RPMI7951 (cell line): ENCODE measurements around the gene ZNF91. TPM values are rescaled to one million over a fixed set of nuclear protein-coding genes. Genes with fewer than 3 reads are reported as not detected.
"Not testable (repeated sequence)": the region's sequence is repeated elsewhere in the genome, so short reads cannot be mapped to it uniquely, and the experiment has no call there.

Experiments used
- DNase-seq: peaks from one replicate; pipeline ENCODE4 v3.0.0-alpha.2; 2012; ENCODE audit warnings: low read depth
- total RNA-seq: library from RNA; depleted of rRNA; stranded (reverse); fragments of >200 nt; shearing (Covaris generic); gene quantifications from 2 replicates; pipeline ENCODE4 v1.2.3, GENCODE V29; 2014; rRNA removed

Gene ZNF91
- total RNA-seq, 1 experiment from 2014 or later = 27.0 TPM

DNA sequence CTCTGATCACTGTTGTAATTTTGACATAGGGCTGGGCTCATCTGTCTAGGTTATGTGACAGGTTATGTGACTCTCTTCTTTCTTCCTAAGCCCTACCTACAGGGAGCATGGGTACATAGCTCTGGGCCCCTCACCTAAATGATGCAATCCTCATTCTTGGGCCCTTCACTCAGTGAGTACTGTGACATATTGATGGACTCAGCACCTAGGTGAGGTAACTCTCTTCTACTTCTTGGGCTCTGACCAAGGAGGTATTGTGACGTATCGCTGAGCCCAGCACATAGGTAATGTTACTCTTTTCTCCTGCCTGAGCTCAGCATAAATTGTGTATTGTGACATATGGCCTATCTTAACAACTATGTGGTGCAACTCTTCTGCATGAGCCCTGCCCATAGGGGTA lies 76.3 kb downstream of the ZNF91 start:
- DNase-seq = not testable (repeated sequence)

DNA sequence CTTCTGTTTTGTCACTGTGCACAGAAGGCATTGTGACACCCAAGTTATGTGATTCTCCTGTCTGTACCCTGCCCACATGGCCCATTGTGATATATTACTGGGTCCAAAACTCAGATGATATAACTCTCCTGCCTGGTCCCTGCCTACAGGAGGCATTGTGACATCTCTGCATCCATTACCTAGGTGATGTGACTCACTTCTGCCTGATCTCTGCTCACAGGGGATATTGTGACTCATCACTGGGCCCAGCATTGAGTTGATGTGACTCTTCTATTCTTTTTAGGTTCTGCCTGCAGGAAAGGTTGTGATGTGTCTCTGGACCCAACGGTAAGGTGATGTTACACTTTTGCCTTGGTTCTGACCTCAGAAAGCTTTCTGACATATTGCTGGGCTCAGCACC lies 77.1 kb downstream of the ZNF91 start:
- DNase-seq = peak; percentile 35

DNA sequence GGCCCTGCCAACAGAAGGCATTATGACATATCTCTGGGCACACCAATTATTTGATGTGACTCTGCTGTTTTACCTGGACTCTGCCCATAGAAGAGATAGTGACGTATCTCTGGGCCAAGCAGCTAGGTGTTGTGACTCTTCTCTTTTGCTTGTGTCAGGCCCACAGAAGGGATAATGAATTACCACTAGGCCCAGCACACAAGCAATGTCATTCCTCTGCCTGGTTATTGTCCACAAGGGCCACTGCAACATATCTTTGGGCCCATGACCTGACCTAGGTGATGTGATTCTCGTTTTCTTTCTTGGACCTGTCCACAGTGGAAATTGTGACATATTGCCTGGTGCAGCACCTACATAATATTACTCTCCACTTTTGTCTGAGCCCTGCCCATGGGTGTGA lies 80.0 kb downstream of the ZNF91 start:
- DNase-seq = no peak

DNA sequence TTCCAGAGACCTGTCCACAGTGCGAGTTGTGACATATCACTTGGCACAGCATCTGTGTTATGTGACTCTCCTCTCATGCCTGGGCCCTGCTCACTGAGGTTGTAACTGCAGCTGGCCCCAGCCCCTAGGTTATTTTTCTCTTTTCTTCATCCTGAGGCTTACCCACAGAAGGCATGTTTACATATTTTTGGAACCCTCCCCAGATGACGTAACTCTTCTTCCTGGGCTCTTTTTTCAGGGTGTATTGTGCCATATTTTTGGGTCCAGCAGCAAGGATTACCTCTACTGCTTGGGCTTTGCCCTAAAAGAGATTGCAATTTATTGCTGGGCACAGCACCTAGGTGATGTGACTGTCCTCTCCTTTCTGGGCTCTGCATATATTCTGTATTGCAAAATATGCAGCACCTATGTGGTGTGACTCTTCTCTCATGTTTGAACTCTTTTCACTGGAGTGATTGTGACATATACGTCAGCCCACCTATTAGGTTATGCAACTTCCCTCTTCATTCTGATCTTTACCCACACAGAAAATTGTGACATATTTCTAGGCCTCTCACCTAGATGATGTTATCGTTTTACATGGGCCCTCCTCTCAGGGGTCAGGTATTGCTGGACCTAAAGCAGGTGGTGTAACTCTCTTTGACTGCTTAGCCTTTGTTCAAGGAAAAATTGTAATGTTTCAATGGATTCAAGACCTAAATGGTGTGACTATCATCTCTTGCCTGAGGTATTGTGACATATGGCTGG lies 80.6 kb downstream of the ZNF91 start:
- no peak for DNase-seq

DNA sequence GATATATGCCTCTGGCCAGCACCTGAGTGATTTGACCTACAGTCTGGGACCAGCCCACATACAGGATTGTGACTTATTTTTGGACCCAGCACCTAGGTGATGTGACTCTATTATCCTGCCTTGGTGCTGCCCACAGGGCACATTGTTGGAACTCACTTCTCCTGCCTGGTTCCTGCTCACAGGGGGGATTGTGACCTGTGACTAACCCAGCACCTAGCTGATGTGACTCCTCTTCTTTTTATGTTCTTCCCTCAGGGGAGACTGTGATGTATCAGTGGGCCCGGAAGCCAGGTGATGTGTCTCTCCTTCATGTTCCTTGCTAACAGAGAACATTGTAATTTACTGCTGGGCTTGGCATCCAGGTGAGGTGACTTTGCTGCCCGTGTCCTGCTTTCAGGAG lies 82.1 kb downstream of the ZNF91 start:
- no peak for DNase-seq

DNA sequence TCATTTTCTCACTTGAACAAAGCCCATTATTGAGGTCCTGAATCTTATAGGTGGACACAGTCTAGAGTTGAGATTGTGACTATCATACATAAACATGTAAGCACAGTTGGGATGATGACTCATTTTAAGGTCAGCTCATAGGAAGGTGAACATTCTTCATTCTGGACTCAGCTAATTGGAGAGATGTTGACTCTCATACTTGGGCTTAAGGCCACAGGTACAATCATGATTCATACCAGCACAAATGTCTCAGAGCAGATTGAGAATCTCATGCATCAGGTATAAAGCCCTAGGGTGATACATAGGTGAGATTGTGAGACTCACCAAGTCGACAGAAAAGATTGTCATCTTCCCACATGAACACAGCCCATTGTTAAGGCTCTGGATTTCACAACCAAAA lies 82.8 kb downstream of the ZNF91 start:
- DNase-seq = no peak

DNA sequence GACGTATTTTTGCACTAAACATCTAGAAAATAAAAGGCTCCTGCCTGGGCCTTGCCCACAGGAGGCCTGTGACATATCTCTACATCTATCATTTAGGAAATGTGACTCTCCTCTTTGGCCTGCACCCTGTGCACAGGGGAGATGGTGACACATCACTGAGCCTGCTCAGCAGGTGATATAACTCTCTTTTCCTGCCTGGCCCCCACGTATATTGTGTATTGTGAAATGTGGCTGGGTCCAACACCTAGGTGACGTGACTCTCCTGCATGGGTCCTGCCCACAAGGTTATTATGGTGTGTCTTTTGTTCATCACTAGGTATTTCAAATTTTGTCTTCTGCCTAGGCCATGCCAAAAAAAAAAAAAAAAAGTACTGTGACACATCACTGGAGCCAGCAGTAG lies 83.7 kb downstream of the ZNF91 start:
- DNase-seq = no peak

DNA sequence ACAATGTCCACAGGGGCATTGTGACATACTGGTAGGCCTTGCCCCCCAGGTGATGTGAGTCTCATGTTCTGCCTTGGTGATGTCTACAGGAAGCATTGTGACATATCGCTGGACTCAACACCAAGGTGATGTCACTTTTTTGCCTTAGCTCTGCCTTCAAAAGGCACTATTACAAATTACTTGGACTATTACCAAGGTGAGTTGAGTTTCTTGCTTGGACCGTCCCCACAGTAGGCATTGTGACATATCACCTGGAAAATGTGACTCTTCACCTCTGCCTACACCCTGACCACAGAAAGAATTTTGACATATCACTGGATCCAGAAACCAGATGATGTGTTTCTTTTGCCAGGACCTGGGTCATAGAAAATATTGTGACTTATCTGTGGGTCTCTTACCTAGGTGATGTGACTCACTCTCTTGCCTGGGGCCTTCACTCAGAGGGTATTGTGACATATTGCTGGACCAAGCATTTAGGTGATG lies 84.5 kb downstream of the ZNF91 start:
- DNase-seq = no peak

DNA sequence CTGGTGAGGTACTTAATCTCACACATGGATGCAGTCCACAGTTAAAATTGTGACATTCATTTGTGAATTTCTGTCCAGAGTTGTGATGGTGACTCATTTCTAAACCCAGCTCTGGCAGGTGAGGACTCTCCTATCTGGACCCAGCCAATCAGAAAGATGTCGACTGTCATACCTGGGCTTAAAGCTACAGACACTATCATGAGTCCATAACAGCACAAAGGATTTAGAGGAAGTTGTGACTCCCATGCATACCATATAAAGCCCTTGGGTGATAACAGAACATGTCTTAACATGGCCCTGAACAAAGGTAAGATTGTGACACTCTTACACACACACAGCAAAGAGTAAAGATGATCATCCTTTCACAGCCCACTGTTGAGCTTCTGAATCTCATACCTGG lies 85.3 kb downstream of the ZNF91 start:
- no peak for DNase-seq

DNA sequence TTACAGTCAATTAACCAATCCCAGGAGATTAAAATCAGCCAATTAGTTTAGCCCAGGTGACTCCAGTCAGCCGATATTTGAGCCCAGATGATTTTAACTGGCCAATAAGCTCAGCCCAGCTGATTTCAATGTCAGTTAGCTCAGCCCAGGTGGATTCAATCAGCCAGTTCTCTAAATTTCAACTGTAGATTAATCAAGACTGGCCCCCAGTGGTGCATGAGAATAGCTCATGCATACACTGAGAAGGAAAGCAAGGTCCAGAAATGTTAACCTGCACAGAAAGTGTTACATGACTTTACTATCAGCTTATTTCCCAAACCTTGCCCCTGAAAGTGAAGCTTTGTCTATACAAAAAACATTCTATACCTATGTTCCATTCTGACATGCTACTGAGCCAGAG lies 89.7 kb downstream of the ZNF91 start:
- no peak for DNase-seq

DNA sequence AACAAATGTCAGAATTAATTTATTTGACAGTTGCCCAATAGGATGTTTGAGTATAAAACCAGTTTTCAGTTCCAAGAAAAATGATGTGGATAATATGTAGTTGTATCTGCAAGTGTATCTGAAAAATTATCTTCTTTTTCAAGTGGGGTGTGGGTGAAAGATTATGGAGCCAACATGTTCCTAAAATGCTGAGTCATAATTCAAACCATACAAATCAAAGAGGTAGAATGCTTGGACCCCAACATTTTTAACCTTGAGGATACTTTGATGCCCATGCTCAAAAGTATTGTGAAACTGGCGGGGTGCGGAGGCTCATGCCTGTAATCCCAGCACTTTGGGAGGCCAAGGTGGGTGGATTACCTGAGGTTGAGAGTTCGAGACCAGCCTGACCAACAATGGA lies 91.0 kb downstream of the ZNF91 start:
- no peak for DNase-seq

DNA sequence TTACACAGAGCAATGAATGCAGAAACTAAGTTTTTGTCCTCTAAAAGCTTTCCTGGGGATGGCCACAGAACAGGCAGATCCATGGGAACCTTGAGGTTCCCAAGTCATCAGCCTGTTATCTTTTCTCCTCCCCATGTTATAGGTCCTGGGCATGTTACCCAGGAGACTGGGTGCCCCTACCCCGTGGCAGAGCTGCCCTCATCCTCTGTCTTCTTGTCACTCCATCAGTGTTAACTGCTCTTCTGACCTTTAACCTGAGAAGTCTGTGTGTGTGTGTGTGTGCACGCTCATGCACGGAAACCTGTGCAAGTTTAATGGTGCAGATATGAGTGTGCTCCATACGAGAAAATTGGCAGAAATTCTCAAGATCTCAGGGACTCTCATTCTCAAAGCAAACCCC lies 101.1 kb downstream of the ZNF91 start:
- DNase-seq = no peak

DNA sequence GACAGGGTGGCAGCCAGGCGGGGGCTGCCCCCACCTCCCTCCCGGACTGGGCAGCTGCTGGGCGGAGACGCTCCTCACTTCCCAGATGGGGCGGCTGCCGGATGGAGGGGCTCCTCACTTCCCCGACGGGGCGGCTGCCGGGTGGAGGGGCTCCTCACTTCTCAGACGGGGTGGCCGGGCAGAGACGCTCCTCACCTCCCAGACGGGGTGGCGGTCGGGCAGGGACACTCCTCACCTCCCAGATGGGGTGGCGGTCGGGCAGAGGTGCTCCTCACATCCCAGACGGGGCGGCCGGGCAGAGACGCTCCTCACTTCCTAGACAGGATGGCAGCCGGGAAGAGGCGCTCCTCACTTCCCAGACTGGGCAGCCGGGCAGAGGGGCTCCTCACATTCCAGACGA lies 105.3 kb downstream of the ZNF91 start:
- DNase-seq = not testable (repeated sequence)

Other genes starting within 250 kb of the ZNF91 start
- gene ZNF724, start 145.1 kb downstream of the ZNF91 start, total RNA-seq = 14.6 and 15.0 TPM in 2 replicates